Neural crest cell (in vitro differentiated cells): ENCODE data around the gene HSPBP1. TPM values are rescaled to one million over a fixed set of nuclear protein-coding genes. Genes with fewer than 3 reads are reported as not detected.

Experiments used
- DNase-seq: peaks from one replicate; pipeline ENCODE4 v3.0.0; 2021; ENCODE audit warnings: low read depth, mixed read lengths, low spot score
- H3K27ac Mint-ChIP-seq: one replicate; pipeline ENCODE4 v1.8.0; 2021; ENCODE audit warnings: mild to moderate bottlenecking, mixed read lengths; ENCODE audit not compliant: unreplicated experiment
- H3K27me3 Mint-ChIP-seq: 2 replicates; pipeline ENCODE4 v1.8.0; 2021; ENCODE audit warnings: low read depth, mild to moderate bottlenecking, mixed read lengths
- H3K36me3 Mint-ChIP-seq: 2 replicates; pipeline ENCODE4 v1.8.0; 2021; ENCODE audit warnings: low read depth, mild to moderate bottlenecking, mixed read lengths
- H3K4me1 Mint-ChIP-seq: 2 replicates; pipeline ENCODE4 v1.8.0; 2021; ENCODE audit warnings: mixed read lengths
- H3K4me3 Mint-ChIP-seq: one replicate; pipeline ENCODE4 v1.8.0; 2021; ENCODE audit warnings: mild to moderate bottlenecking, mixed read lengths
- H3K9me3 Mint-ChIP-seq: 2 replicates; pipeline ENCODE4 v1.8.0; 2021; ENCODE audit warnings: mixed read lengths
- CTCF ChIP-seq: fragments of 200-600 bp; sonication (generic); conservative IDR thresholded peaks from 2 replicates; pipeline ENCODE4 v1.5.0; 2021; ENCODE audit warnings: antibody characterized with exemption, mild to moderate bottlenecking
- microRNA-seq: library from miRNA; unstranded; fragments of <30 nt; microRNA quantifications from one replicate; pipeline ENCODE4, GENCODE V29; 2020
- total RNA-seq: library from RNA; stranded (reverse); gene quantifications from 2 replicates; pipeline ENCODE4 v1.2.1, GENCODE V29; 2021

The HSPBP1 gene
- total RNA-seq, 1 donor from 2014 or later, result 54.7 TPM

GRCh38 chr19:55223291-55224037 is 56.4 kb downstream of the HSPBP1 start:
- Mint-ChIP-seq H3K9me3 (peaks cover 6% of the 10 kb centered on the region), H3K4me1 (no peaks in the 10 kb centered on the region), H3K36me3 (peaks cover 6% of the 10 kb centered on the region), H3K27me3 (no peaks in the 10 kb centered on the region), H3K4me3 (peak overlapping the region; percentile 34), H3K27ac (no peak overlapping the region)
- no peak for DNase-seq
- TF ChIP-seq CTCF, result no peak

- H3K9me3 Mint-ChIP-seq, result peaks cover 11% of the 10 kb centered on the region
- DNase-seq, result no peak
- peak overlapping the region; percentile 31 for H3K4me3 Mint-ChIP-seq
- TF ChIP-seq CTCF, result no peak
- H3K36me3 Mint-ChIP-seq, result peaks cover 6% of the 10 kb centered on the region
- H3K27ac Mint-ChIP-seq, result no peak overlapping the region
- H3K27me3 Mint-ChIP-seq, result peaks cover 7% of the 10 kb centered on the region
- peaks cover 16% of the 10 kb centered on the region for H3K4me1 Mint-ChIP-seq
Measured at GRCh38 chr19:55220525-55220924, 59.4 kb downstream of the HSPBP1 start.

GRCh38 chr19:55216461-55217198 is 63.3 kb downstream of the HSPBP1 start:
- Mint-ChIP-seq H3K27me3 (peaks cover 9% of the 10 kb centered on the region), H3K4me1 (peaks cover 20% of the 10 kb centered on the region), H3K36me3 (peaks cover 6% of the 10 kb centered on the region), H3K27ac (peak overlapping the region; percentile 78), H3K4me3 (peak overlapping the region; percentile 86), H3K9me3 (peaks cover 17% of the 10 kb centered on the region)
- TF ChIP-seq CTCF, result no peak
- DNase-seq, result peak; percentile 86

- no peak for DNase-seq
- H3K27me3 Mint-ChIP-seq, result peaks cover 13% of the 10 kb centered on the region
- H3K4me3 Mint-ChIP-seq, result no peak overlapping the region
- peaks cover 11% of the 10 kb centered on the region for H3K9me3 Mint-ChIP-seq
- peaks cover 25% of the 10 kb centered on the region for H3K4me1 Mint-ChIP-seq
- H3K27ac Mint-ChIP-seq, result no peak overlapping the region
- H3K36me3 Mint-ChIP-seq, result no peaks in the 10 kb centered on the region
- no peak for TF ChIP-seq CTCF
Measured at GRCh38 chr19:55213547-55213946, 66.4 kb downstream of the HSPBP1 start.

- H3K27ac Mint-ChIP-seq, result no peak overlapping the region
- TF ChIP-seq CTCF, result peak; percentile 57
- H3K9me3 Mint-ChIP-seq, result peaks cover 11% of the 10 kb centered on the region
- DNase-seq, result peak; percentile 40
- peak overlapping the region; percentile 24 for H3K4me3 Mint-ChIP-seq
- H3K36me3 Mint-ChIP-seq, result no peaks in the 10 kb centered on the region
- H3K4me1 Mint-ChIP-seq, result peaks cover 22% of the 10 kb centered on the region
- peaks cover 13% of the 10 kb centered on the region for H3K27me3 Mint-ChIP-seq
Measured at GRCh38 chr19:55212447-55212846, 67.5 kb downstream of the HSPBP1 start.

Small RNAs within 50 kb of the gene (microRNA-seq; reads per million reads assigned to microRNA genes)
- gene MIR6802 (5.3 reads per million), gene MIR6803 (9.5 reads per million, percentile 17 among the genes with 10 or more reads in this experiment), gene MIR6804 (8.9 reads per million, percentile 14 among the genes with 10 or more reads in this experiment)

Other genes starting within 250 kb of the HSPBP1 start
- gene GP6, start 241.8 kb downstream of the HSPBP1 start, total RNA-seq, result 0.33 and 0.39 TPM in 2 replicates
- 19.9 and 20.4 TPM in 2 replicates for gene RDH13, start 217.0 kb downstream of the HSPBP1 start, total RNA-seq
- 22.4 TPM in 2 replicates for gene EPS8L1, start 204.2 kb downstream of the HSPBP1 start, total RNA-seq
- gene PPP1R12C, start 162.5 kb downstream of the HSPBP1 start, total RNA-seq, result 107 and 108 TPM in 2 replicates
- gene TNNT1, start 130.9 kb downstream of the HSPBP1 start, total RNA-seq, result 1.1 TPM in 1 of 2 replicates, not detected in the other
- 5.4 and 6.5 TPM in 2 replicates for gene TNNI3, start 122.4 kb downstream of the HSPBP1 start, total RNA-seq
- gene DNAAF3, start 113.5 kb downstream of the HSPBP1 start, total RNA-seq, result 9.5 and 10.4 TPM in 2 replicates
- 3.5 and 4.3 TPM in 2 replicates for gene SYT5, start 99.8 kb downstream of the HSPBP1 start, total RNA-seq
- gene PTPRH, start 70.6 kb downstream of the HSPBP1 start, total RNA-seq, result 1.2 and 2.0 TPM in 2 replicates
- 4.9 and 5.8 TPM in 2 replicates for gene TMEM86B, start 51.3 kb downstream of the HSPBP1 start, total RNA-seq
- 71.2 and 73.1 TPM in 2 replicates for gene PPP6R1, start 21.1 kb downstream of the HSPBP1 start, total RNA-seq
- gene BRSK1, start 3.9 kb upstream of the HSPBP1 start, total RNA-seq, result 50.0 and 50.7 TPM in 2 replicates
- gene TMEM150B, start 45.2 kb upstream of the HSPBP1 start, total RNA-seq, result not detected in 2 replicates
- gene KMT5C, start 59.8 kb upstream of the HSPBP1 start, total RNA-seq, result 32.9 and 35.2 TPM in 2 replicates
- 0.16 TPM in 1 of 2 replicates, not detected in the other for gene COX6B2, start 74.6 kb upstream of the HSPBP1 start, total RNA-seq
- not detected in 2 replicates for gene GARIN5B, start 83.2 kb upstream of the HSPBP1 start, total RNA-seq
- 0.56 and 0.59 TPM in 2 replicates for gene IL11, start 90.4 kb upstream of the HSPBP1 start, total RNA-seq
- gene TMEM190, start 96.7 kb upstream of the HSPBP1 start, total RNA-seq, result not detected in 2 replicates
- 0.40 and 0.71 TPM in 2 replicates for gene TMEM238, start 104.2 kb upstream of the HSPBP1 start, total RNA-seq
- gene RPL28, start 105.8 kb upstream of the HSPBP1 start, total RNA-seq, result 1,888 and 1,936 TPM in 2 replicates
- 243 and 269 TPM in 2 replicates for gene UBE2S, start 127.7 kb upstream of the HSPBP1 start, total RNA-seq
- 0.54 and 0.59 TPM in 2 replicates for gene SHISA7, start 163.2 kb upstream of the HSPBP1 start, total RNA-seq
- 34.3 and 36.7 TPM in 2 replicates for gene ISOC2, start 181.5 kb upstream of the HSPBP1 start, total RNA-seq
- gene C19orf85, start 184.6 kb upstream of the HSPBP1 start, total RNA-seq, result not detected in 2 replicates
- gene ZNF628, start 196.5 kb upstream of the HSPBP1 start, total RNA-seq, result 14.8 and 15.0 TPM in 2 replicates
- gene NAT14, start 205.1 kb upstream of the HSPBP1 start, total RNA-seq, result 81.1 and 87.9 TPM in 2 replicates
- 1.3 and 1.5 TPM in 2 replicates for gene SSC5D, start 208.3 kb upstream of the HSPBP1 start, total RNA-seq